Stimulated activated naive CD4-positive, alpha-beta T cell (primary cell): Measurements from ENCODE around the gene ARL4D.
"Not testable (repeated sequence)": the region's sequence is repeated elsewhere in the genome, so short reads cannot be mapped to it uniquely, and the experiment has no call there.

Experiments used
- DNase-seq, 6 experiments: peaks; one replicate each; lab custom pipeline; 2025; lab: John Stamatoyannopoulos, UW

ARL4D gene

GRCh38 chr17:43369986-43370385, 28.8 kb upstream of the ARL4D start:
- no peak for DNase-seq

- DNase-seq: no peak
Observed at GRCh38 chr17:43371227-43371821, 27.5 kb upstream of the ARL4D start.

GRCh38 chr17:43372273-43372911, 26.4 kb upstream of the ARL4D start:
- DNase-seq: no peak

GRCh38 chr17:43373356-43373755, 25.4 kb upstream of the ARL4D start:
- no peak for DNase-seq

GRCh38 chr17:43375915-43376314, 22.9 kb upstream of the ARL4D start:
- not testable (repeated sequence) for DNase-seq

- no peak for DNase-seq
Observed at GRCh38 chr17:43377056-43377810, 21.6 kb upstream of the ARL4D start.

GRCh38 chr17:43378766-43379165, 20.0 kb upstream of the ARL4D start:
- DNase-seq: no peak

- DNase-seq: no peak
Observed at GRCh38 chr17:43380307-43380706, 18.5 kb upstream of the ARL4D start.

GRCh38 chr17:43381204-43381603, 17.6 kb upstream of the ARL4D start:
- DNase-seq: no peak

GRCh38 chr17:43381621-43382020, 17.2 kb upstream of the ARL4D start:
- no peak for DNase-seq

GRCh38 chr17:43382776-43383175, 16.0 kb upstream of the ARL4D start:
- no peak for DNase-seq

- DNase-seq: no peak
Observed at GRCh38 chr17:43383372-43383771, 15.4 kb upstream of the ARL4D start.

GRCh38 chr17:43383826-43384475, 14.8 kb upstream of the ARL4D start:
- no peak for DNase-seq

- DNase-seq: no peak
Observed at GRCh38 chr17:43384476-43384862, 14.3 kb upstream of the ARL4D start.

GRCh38 chr17:43385046-43385831, 13.6 kb upstream of the ARL4D start:
- DNase-seq: no peak

GRCh38 chr17:43388359-43389045, 10.3 kb upstream of the ARL4D start:
- DNase-seq: peak; percentile 87 to 94 (median 90)

GRCh38 chr17:43389046-43389947, 9.5 kb upstream of the ARL4D start:
- DNase-seq: peak; percentile 73 to 94 (median 84)

GRCh38 chr17:43392397-43392796, 6.4 kb upstream of the ARL4D start:
- no peak for DNase-seq

- DNase-seq: peak; percentile 67 to 91 (median 87)
Observed at GRCh38 chr17:43393944-43394482, 4.8 kb upstream of the ARL4D start.

GRCh38 chr17:43394696-43395095, 4.1 kb upstream of the ARL4D start:
- DNase-seq: not testable (repeated sequence)
